HepG2 (cell line): ENCODE results near the gene CEP83. TPM values are rescaled to one million over a fixed set of nuclear protein-coding genes. Genes with fewer than 3 reads are reported as not detected.

Experiments
- ATAC-seq: fragments of 200-7000 bp; cut with Tn5 transposase; 3 replicates; pipeline ENCODE4 v1.9.1; 2020; ENCODE audit warnings: mild to moderate bottlenecking, moderate library complexity
- BruUV-seq: library from RNA; stranded (reverse); fragments of 400-500 nt; replicated peaks from 2 replicates; lab custom pipeline; 2021; lab: Mats Ljungman, UMichigan
- CTCF ChIA-PET: fragments of 300-600 bp; formaldehyde crosslinking; extraction: SDS; loops from one replicate; lab custom pipeline; 2021; ENCODE audit warnings: low total read pairs, inconsistent platforms, low intra/inter-chr PET ratio; lab: Yijun Ruan, JAX
- POLR2A ChIA-PET: fragments of 350-600 bp; sonication (Branson Sonifier 250); formaldehyde crosslinking; loops from one replicate; lab custom pipeline; 2020; ENCODE audit warnings: antibody characterized with exemption, inconsistent platforms; lab: Yijun Ruan, JAX
- DNase-seq: peaks from one replicate; pipeline ENCODE4 v3.0.0-alpha.2; 2015; ENCODE audit warnings: low spot score
- FAIRE-seq: peaks from 3 replicates; lab custom pipeline; 2011; peaks lifted over from hg19 to GRCh38; lab: Jason Lieb, UNC
- H2AFZ ChIP-seq: one replicate; pipeline ENCODE4 v1.6.1; 2011; ENCODE audit warnings: low read length, inconsistent platforms
- H3K27ac ChIP-seq: fragments of 300-600 bp; 3 replicates; pipeline ENCODE4 v1.8.0; 2011; ENCODE audit warnings: mixed run types, mild to moderate bottlenecking, mixed read lengths, low read length, inconsistent platforms; ENCODE audit not compliant: insufficient read depth; ENCODE audit errors: extremely low read length
- H3K27me3 ChIP-seq, 2 experiments: fragments of 200-600 bp in 1 of 2; 2 replicates in 1 of 2; 3 replicates in 1 of 2; pipeline versions ENCODE4 v1.6.0 to v1.8.0; 2011; ENCODE audit warnings: low read length in 2 of 2, mild to moderate bottlenecking in 2 of 2, moderate library complexity in 2 of 2, inconsistent platforms in 1 of 2; ENCODE audit not compliant: insufficient read depth in 2 of 2, control insufficient read depth in 1 of 2
- H3K36me3 ChIP-seq, 2 experiments: fragments of 200-600 bp in 1 of 2; replicated peaks in 1 of 2; 2 replicates in 1 of 2; 3 replicates in 1 of 2; pipeline versions ENCODE4 v1.5.1 to v1.8.0; 2011; ENCODE audit warnings: low read length in 2 of 2, inconsistent platforms in 1 of 2; ENCODE audit not compliant: insufficient read depth in 2 of 2, control insufficient read depth in 1 of 2
- H3K4me1 ChIP-seq: 2 replicates; pipeline ENCODE4 v1.5.1; 2012; ENCODE audit warnings: low read length, inconsistent platforms; ENCODE audit not compliant: insufficient read depth
- H3K4me2 ChIP-seq: 2 replicates; pipeline ENCODE4 v1.6.0; 2011; ENCODE audit warnings: low read depth, low read length, inconsistent platforms
- H3K4me3 ChIP-seq, 3 experiments: fragments of 200-600 bp in 1 of 3; sonication (generic), shearing (Covaris generic) in 1 of 3; replicated peaks in 1 of 3; 2 replicates each; pipeline ENCODE4 v1.5.1; 2011 to 2016; ENCODE audit warnings: low read length in 3 of 3, inconsistent platforms in 2 of 3, low read depth in 2 of 3, mild to moderate bottlenecking in 2 of 3, control low read depth in 1 of 3, mixed read lengths in 1 of 3; ENCODE audit not compliant: insufficient read depth in 1 of 3
- H3K79me2 ChIP-seq: one replicate; pipeline ENCODE4 v1.6.1; 2011; ENCODE audit warnings: low read length, inconsistent platforms; ENCODE audit not compliant: insufficient read depth
- H3K9ac ChIP-seq: 2 replicates; pipeline ENCODE4 v1.6.0; 2011; ENCODE audit warnings: mild to moderate bottlenecking, low read depth, low read length, inconsistent platforms; ENCODE audit not compliant: insufficient read depth
- H3K9me3 ChIP-seq: 2 replicates; pipeline ENCODE4 v1.5.1; 2012; ENCODE audit warnings: mild to moderate bottlenecking, low read length
- H4K20me1 ChIP-seq: 2 replicates; pipeline ENCODE4 v1.6.0; 2011; ENCODE audit warnings: inconsistent platforms, mild to moderate bottlenecking, low read length, moderate library complexity; ENCODE audit not compliant: insufficient read depth
- ARID3A ChIP-seq: IDR thresholded peaks from 2 replicates; pipeline ENCODE4 v1.6.1; 2012; ENCODE audit warnings: low read depth, low read length, improper control_type of control experiment
- E2F5 ChIP-seq: sonication (generic); formaldehyde crosslinking; conservative IDR thresholded peaks from 2 replicates; pipeline ENCODE4 v1.4.0; 2020; ENCODE audit warnings: missing genetic modification reagents
- MNT ChIP-seq: fragments of 450-650 bp; IDR thresholded peaks from 2 replicates; pipeline ENCODE4 v1.6.1; 2016
- NFAT5 ChIP-seq: sonication (generic); formaldehyde crosslinking; IDR thresholded peaks from 2 replicates; pipeline ENCODE4 v1.4.0; 2020; ENCODE audit warnings: missing genetic modification reagents
- TFDP1 ChIP-seq: IDR thresholded peaks from 2 replicates; pipeline ENCODE4 v1.6.1; 2016; ENCODE audit warnings: missing compliant biosample characterization, missing genetic modification reagents, borderline replicate concordance
- THAP9 ChIP-seq: sonication (generic); formaldehyde crosslinking; IDR thresholded peaks from 2 replicates; pipeline ENCODE4; 2020; ENCODE audit warnings: missing genetic modification reagents, mild to moderate bottlenecking, borderline replicate concordance
- ZNF17 ChIP-seq: sonication (generic); formaldehyde crosslinking; IDR thresholded peaks from 2 replicates; pipeline ENCODE4 v1.5.0; 2020; ENCODE audit warnings: mild to moderate bottlenecking, missing genetic modification reagents
- ZNF720 ChIP-seq: sonication (generic); formaldehyde crosslinking; IDR thresholded peaks from 2 replicates; pipeline ENCODE4 v1.4.0; 2020; ENCODE audit warnings: missing genetic modification reagents
- WGBS: methylation state at CpG from one replicate; pipeline ENCODE4 v1.1.6; 2017; ENCODE audit warnings: low lambda C conversion rate; 5-methylcytosine and 5-hydroxymethylcytosine counted together
- in situ Hi-C: cut with HindIII; loops from 2 replicates; pipeline ENCODE4 v1.10.0; 2017; ENCODE audit warnings: low pct_unique_long_range_greater_than_20kb; ENCODE audit not compliant: extremely low pct_ligation_motif_present
- intact Hi-C: fragments of 100-400 bp; cut with micrococcal nuclease; formaldehyde crosslinking; loops from one replicate; pipeline ENCODE4 v1.10.0; 2022; ENCODE audit not compliant: unreplicated experiment
- polyA plus RNA-seq, 8 experiments: library from polyadenylated mRNA; depleted of rRNA in 3 of 8; stranded (reverse) in 7 of 8; unstranded in 1 of 8; fragments of >200 nt; fragmentation: Illumina TruSeq in 4 of 8; extraction: Trizol in 4 of 8; gene quantifications; 2 replicates each; pipeline versions ENCODE4 v1.2.1 to v1.2.3, GENCODE V29; 2011 to 2016; ENCODE audit warnings: low read depth in 4 of 8, missing spikeins in 1 of 8, mixed read lengths in 1 of 8; ENCODE audit not compliant: insufficient read depth in 1 of 8
- total RNA-seq, 5 experiments: library from RNA; depleted of rRNA; stranded (reverse); fragments of >200 nt; fragmentation: Illumina TruSeq; extraction: Trizol; gene quantifications; 2 replicates each; pipeline ENCODE4 v1.2.3, GENCODE V29; 2016; ENCODE audit warnings: low read depth in 1 of 5

CEP83 gene
- total and polyA plus RNA-seq, 2 of the 13 experiments (the other 11 are each of a cell fraction or from before 2014, with no cell fraction given): 6.2 to 19.2 TPM

GRCh38 chr12:94326234-94326633 lies 133.4 kb downstream of the CEP83 start (continued):
- TF ChIP-seq NFAT5 (CRISPR knock-in tag) (no peak), E2F5 (CRISPR knock-in tag) (no peak), ZNF720 (no peak)
- TF ChIP-seq, all 625 proteins: peak for 0

GRCh38 chr12:94322346-94322745 lies 137.3 kb downstream of the CEP83 start:
- H2AFZ ChIP-seq: no peak overlapping the region
- DNase-seq (no peak), ATAC-seq (no peak), FAIRE-seq (no peak)
- no peak overlapping the region for H3K9ac ChIP-seq
- BruUV-seq: no TSS peak
- no peak overlapping the region for H3K4me2 ChIP-seq
- in situ Hi-C loops (no loop called here), intact Hi-C loops (loop anchor here (10.0 kb wide), 1 partner anchor 112 kb away; no protein-coding TSS in a partner anchor)
- ChIA-PET CTCF (no interaction called here), POLR2A (no interaction called here)
- WGBS: 88% methylated on average over 2 of the region's 2 CpGs
- no peak overlapping the region for H3K4me3 ChIP-seq
- H3K9me3 ChIP-seq: peaks cover 30% of the 10 kb centered on the region
- no peaks in the 10 kb centered on the region for H3K4me1 ChIP-seq
- no peaks in the 10 kb centered on the region for H3K27me3 ChIP-seq
- no peaks in the 10 kb centered on the region for H3K79me2 ChIP-seq
- H3K27ac ChIP-seq: no peak overlapping the region
- peaks cover 10 to 25% of the 10 kb centered on the region in 2 experiments; a peak in 4 of 5 replicates for H3K36me3 ChIP-seq
- H4K20me1 ChIP-seq: no peaks in the 10 kb centered on the region
- TF ChIP-seq MNT (no peak), THAP9 (CRISPR knock-in tag) (no peak), ARID3A (no peak), TFDP1 (CRISPR knock-in tag) (no peak), ZNF17 (CRISPR knock-in tag) (no peak)
